Esophagus squamous epithelium (tissue), 4 donors: Measurements from ENCODE around the gene CTNNBIP1.

Experiments
- CTCF ChIP-seq, 6 experiments: fragments of 450-650 bp in 4 of 6; fragments of 200-600 bp in 2 of 6; sonication (generic) in 2 of 6; IDR thresholded peaks; one replicate each; pipeline ENCODE4 v1.5.1; 2016 to 2019; ENCODE audit warnings: antibody characterized with exemption in 6 of 6, mild to moderate bottlenecking in 4 of 6, moderate library complexity in 4 of 6
- POLR2A ChIP-seq, 4 donors: fragments of 450-650 bp; IDR thresholded peaks; one replicate each; pipeline ENCODE4 v1.6.1; 2017; ENCODE audit warnings: antibody characterized with exemption in 4 of 4, mild to moderate bottlenecking in 4 of 4, moderate library complexity in 3 of 4

GRCh38 chr1:9865724-9866123 lies 44.3 kb downstream of the CTNNBIP1 start:
- no peak for TF ChIP-seq CTCF (IDR thresholded peaks at IDR 0.05)
- no peak for TF ChIP-seq POLR2A (IDR thresholded peaks at IDR 0.05)
